Measurements from ENCODE around the gene MYLK3. TPM values are rescaled to one million over a fixed set of nuclear protein-coding genes. Genes with fewer than 3 reads are reported as not detected.
A peak's percentile ranks its signal among the peaks of the same experiment; 100 is the strongest.

MYLK3 gene
- polyA plus RNA-seq, result under 1 TPM in 3 of 4 donors, not detected in 1; 0.04 to 0.81 (median 0.25) TPM
- long read RNA-seq, donor 1, result 0 reads
- long read RNA-seq, donor 2, result 0 reads
- long read RNA-seq, donor 3, result 0 reads
- long read RNA-seq, donor 4, result 0 reads
- long read RNA-seq, donor 5, result 0 reads
- long read RNA-seq, donor 6, result 0 reads
- long read RNA-seq, donor 7, full-length matches to known transcripts, result 7 of 26 reads
- long read RNA-seq, donor 7, partial matches to known transcripts, result 19 of 26 reads
- long read RNA-seq, donor 7, other reads (novel, unspliced or antisense), result 0 of 26 reads
- long read RNA-seq, donor 8, result 0 reads
- long read RNA-seq, donor 9, result 0 reads
- long read RNA-seq, donor 10, result 0 reads

DNA sequence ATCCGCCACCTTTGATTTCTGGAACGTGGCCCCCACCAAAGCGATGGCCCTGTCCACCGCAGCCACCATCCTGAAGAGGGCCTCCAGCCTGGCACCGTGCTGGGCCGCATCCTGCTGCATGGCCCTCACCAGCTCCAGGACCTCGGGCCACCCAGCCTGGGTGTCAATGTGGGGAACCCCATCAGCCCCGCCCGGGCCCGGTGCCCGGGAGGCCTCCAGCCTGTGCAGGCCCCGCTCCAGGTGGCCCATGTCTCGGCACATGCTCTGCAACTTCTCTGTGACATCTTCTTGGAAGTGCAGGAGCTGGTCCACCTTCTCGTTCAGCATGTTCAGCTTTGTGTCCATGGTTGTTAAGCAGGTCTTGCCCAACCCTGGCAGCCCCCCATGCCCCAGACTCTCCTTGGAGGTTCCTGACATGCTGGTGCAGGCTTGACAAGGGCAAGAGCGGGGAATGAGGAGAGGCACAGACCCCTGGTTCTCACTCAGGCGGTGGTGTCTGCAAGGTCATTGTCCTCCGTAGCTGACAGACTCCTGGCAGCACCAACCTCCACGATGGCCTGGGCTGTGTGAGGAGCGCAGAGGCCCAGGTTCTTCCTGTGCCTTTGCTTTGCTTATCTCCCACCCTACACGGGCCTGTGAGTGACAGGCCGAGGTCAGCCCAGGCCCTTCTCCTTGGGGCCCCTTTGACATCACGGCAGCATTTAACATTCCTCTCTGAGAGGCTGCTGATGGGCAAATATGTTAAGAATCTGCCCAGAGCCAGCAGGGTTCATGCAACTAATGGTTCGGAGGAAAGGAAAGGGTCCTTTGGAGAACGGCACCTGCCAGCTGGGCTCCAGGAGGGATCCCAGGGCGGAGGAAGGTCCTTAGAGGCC is at the start of gene MYLK3:
TSS of gene MYLK3 (minus strand) at position 568 of the 875 bp plus-strand sequence. CDS start at position 417, 151 bp downstream.
- H3K4me1 ChIP-seq (ENCODE audit: control insufficient read depth in 3 of 3, insufficient read depth in 2 of 3, low read depth in 1 of 3, low read length in 2 of 3), result no peaks in the 10 kb centered on the region
- 77 to 81% (median 79%) methylated on average over 24 to 25 of the region's 25 CpGs for WGBS, 3 donors
- no peak within 1 kb of the TSS for H3K27ac ChIP-seq (ENCODE audit: low read depth in 1 of 3, low read length in 2 of 3)
- no peak within 1 kb of the TSS for H3K4me3 ChIP-seq (ENCODE audit: low read depth in 1 of 3, low read length in 3 of 3)
- no peak for DNase-seq
- H3K27me3 ChIP-seq (ENCODE audit: control insufficient read depth in 3 of 3, insufficient read depth in 3 of 3, low read length in 3 of 3), result no peaks in the 10 kb centered on the region
- FAIRE-seq, result no peak
- H3K36me3 ChIP-seq (ENCODE audit: control insufficient read depth in 3 of 3, insufficient read depth in 2 of 3, low read depth in 1 of 3, low read length in 3 of 3), result no peaks in the 10 kb centered on the region
- H3K9me3 ChIP-seq (ENCODE audit: control insufficient read depth in 2 of 2, insufficient read depth in 1 of 2, low read depth in 1 of 2, low read length in 1 of 2), result no peaks in the 10 kb centered on the region

DNA sequence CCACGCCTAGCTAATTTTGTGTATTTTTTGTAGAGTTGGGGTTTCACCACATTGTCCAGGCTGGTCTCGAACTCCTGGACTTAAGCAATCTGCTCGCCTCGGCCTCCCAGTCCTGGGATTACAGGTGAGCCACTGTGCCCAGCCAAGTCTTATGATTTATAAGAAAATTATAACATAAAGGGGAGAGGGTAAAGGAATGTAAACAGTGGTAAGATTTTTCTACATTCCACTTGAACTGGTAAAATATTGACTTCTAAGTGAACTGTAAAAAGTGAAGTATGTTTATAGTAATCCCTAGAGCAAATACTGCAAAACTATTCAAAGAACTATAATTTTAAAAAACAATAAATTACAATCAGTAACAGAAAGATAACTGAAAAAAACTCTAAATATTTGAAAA is 49.4 kb upstream of the MYLK3 start:
- 94 to 97% (median 96%) methylated on average over 4 of the region's 4 CpGs for WGBS, 3 donors
- H3K27me3 ChIP-seq (ENCODE audit: control insufficient read depth in 3 of 3, insufficient read depth in 3 of 3, low read length in 3 of 3), result no peaks in the 10 kb centered on the region
- no peak for FAIRE-seq

DNA sequence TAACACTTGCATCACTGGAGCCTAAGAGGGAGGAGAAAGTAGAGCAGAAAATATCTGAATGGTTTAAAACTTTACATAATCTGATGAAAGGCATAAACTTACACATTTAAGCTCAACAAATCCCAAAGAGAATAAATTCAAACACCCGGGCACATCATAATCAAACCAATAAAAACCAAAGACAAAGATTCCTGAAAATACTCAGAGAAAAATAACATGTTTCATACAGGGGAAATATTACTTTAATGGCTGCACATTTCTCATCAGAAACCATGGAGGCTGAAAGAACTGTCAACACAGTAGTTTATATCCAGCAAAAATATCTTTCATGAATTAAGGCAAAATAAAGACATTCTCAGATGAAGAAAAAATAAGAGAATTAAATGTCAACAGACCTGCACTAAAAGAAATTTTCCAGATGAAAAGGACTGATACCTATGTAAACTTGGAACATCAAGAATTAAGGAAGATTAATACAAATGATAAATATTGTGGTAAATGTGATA is 48.7 kb upstream of the MYLK3 start:
- no peaks in the 10 kb centered on the region for H3K4me1 ChIP-seq (ENCODE audit: control insufficient read depth in 3 of 3, insufficient read depth in 2 of 3, low read depth in 1 of 3, low read length in 2 of 3)
- 95 to 100% (median 97%) methylated on average over 1 of the region's 1 CpG for WGBS, 3 donors

More for the DNA sequence above, 49.4 kb upstream of the MYLK3 start:
- Histone ChIP-seq H3K36me3 (ENCODE audit: control insufficient read depth in 3 of 3, insufficient read depth in 2 of 3, low read depth in 1 of 3, low read length in 3 of 3) (peaks cover 0 to 3% (median 0%) of the 10 kb centered on the region in 3 donors), H3K9me3 (ENCODE audit: control insufficient read depth in 2 of 2, insufficient read depth in 1 of 2, low read depth in 1 of 2, low read length in 1 of 2) (no peaks in the 10 kb centered on the region), H3K4me3 (ENCODE audit: low read depth in 1 of 3, low read length in 3 of 3) (no peak overlapping the region), H3K27ac (ENCODE audit: low read depth in 1 of 3, low read length in 2 of 3) (no peak overlapping the region), H3K4me1 (ENCODE audit: control insufficient read depth in 3 of 3, insufficient read depth in 2 of 3, low read depth in 1 of 3, low read length in 2 of 3) (no peaks in the 10 kb centered on the region)
- DNase-seq, result no peak

DNA sequence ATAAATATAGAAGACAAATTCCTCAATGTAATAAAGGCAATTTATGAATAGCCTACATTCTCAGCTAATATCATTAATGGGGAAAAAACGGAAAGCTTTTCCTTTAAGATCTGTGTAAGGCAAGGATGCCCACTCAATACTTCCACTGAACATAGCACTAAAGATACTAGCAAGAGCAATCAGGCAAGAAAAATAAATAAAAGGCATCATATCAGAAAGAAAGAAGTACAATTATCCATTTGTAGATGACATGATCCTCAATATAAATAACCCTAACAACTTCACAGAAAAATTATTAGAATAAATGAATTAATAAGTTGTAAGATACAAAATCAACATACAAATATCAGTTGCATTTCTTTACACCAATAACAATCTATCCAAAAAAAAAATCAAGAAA is 45.7 kb upstream of the MYLK3 start:
- whole genome bisulfite sequencing, 3 donors, result 96 to 100% (median 100%) methylated on average over 1 of the region's 1 CpG
- no peaks in the 10 kb centered on the region for H3K4me1 ChIP-seq (ENCODE audit: control insufficient read depth in 3 of 3, insufficient read depth in 2 of 3, low read depth in 1 of 3, low read length in 2 of 3)
- no peak overlapping the region for H3K4me3 ChIP-seq (ENCODE audit: low read depth in 1 of 3, low read length in 3 of 3)
- no peak for FAIRE-seq
- no peaks in the 10 kb centered on the region for H3K9me3 ChIP-seq (ENCODE audit: control insufficient read depth in 2 of 2, insufficient read depth in 1 of 2, low read depth in 1 of 2, low read length in 1 of 2)
- H3K27me3 ChIP-seq (ENCODE audit: control insufficient read depth in 3 of 3, insufficient read depth in 3 of 3, low read length in 3 of 3), result no peaks in the 10 kb centered on the region
- no peak for DNase-seq
- H3K36me3 ChIP-seq (ENCODE audit: control insufficient read depth in 3 of 3, insufficient read depth in 2 of 3, low read depth in 1 of 3, low read length in 3 of 3), result peaks cover 0 to 3% (median 0%) of the 10 kb centered on the region in 3 donors
- no peak overlapping the region for H3K27ac ChIP-seq (ENCODE audit: low read depth in 1 of 3, low read length in 2 of 3)

More for the DNA sequence above, 48.7 kb upstream of the MYLK3 start:
- Histone ChIP-seq H3K9me3 (ENCODE audit: control insufficient read depth in 2 of 2, insufficient read depth in 1 of 2, low read depth in 1 of 2, low read length in 1 of 2) (no peaks in the 10 kb centered on the region), H3K4me3 (ENCODE audit: low read depth in 1 of 3, low read length in 3 of 3) (no peak overlapping the region), H3K27ac (ENCODE audit: low read depth in 1 of 3, low read length in 2 of 3) (no peak overlapping the region), H3K27me3 (ENCODE audit: control insufficient read depth in 3 of 3, insufficient read depth in 3 of 3, low read length in 3 of 3) (no peaks in the 10 kb centered on the region), H3K36me3 (ENCODE audit: control insufficient read depth in 3 of 3, insufficient read depth in 2 of 3, low read depth in 1 of 3, low read length in 3 of 3) (peaks cover 0 to 3% (median 0%) of the 10 kb centered on the region in 3 donors)
- no peak for DNase-seq
- no peak for FAIRE-seq

DNA sequence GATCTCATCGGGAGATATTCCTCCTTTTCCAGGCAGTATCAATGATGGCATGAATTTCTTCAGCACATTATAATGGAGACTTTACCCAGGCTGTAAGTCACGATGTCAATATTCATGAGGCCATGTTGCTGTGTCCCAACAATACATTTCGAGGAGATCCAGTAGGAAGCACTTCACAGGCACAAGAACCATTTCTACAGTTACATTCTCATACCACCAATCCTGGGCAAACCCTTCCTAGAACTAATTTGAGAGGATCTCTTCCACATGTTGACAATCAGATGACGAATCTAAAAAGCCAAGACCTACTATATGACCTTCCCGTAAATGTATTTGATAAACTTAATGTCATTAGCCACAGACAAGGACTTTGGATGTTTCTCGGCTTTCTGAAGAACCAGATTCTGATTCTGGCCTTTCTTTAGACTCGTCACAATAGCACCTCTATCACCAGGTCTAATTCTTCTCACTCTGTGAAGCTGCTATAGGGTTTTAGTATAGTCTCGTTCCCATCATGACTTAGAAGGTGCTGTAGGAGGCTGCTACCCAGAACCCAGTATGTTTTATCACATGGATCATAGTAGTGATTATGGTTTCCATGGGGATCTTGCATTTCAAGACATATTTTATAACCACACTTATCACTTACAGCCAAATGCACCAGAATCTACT is 42.6 kb upstream of the MYLK3 start:
- no peak for FAIRE-seq
- H3K4me3 ChIP-seq (ENCODE audit: low read depth in 1 of 3, low read length in 3 of 3), result peak overlapping the region in 1 of 3 donors; percentile 66

DNA sequence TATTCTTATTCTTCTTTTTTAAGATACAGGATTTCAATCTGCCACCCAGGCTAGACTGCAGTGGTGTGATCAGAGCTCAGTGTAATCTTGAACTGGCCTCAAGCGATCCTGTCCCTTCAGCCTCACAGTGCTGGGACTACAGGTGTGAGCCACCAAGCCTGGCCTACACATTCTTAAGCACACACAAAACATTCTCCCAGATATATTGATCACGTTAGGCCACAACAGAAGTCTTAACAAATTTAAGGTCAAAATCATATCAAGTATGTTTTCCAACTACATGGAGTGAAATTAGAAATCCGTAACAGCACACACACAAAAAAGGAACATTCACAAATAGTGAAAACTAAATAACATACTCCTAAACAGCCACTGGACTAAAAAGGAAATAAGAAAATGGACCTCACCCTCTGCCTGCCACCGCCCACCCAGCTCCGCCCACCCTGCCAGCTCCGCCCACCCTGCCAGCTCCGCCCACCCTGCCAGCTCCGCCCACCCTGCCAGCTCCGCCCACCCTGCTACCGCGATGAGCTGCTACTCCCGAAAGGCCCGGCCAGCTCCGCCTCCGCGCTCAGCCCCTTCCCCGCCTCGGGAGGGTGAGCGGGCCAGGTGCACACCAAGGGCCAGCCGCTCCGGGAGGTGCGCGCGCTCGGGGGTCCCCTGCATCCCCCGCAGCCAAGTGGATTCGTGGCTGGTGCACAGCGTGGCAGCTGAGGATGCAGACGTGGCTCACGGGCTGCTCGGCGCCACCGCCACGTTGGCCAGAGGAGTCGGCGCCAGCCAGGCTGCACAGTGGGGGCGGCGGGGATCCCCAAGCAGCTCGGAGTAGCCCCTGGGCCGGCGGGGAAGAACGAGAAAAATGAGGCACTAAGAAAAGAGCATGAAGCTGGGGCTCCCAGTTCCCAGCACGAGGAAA is 41.6 kb upstream of the MYLK3 start:
- no peaks in the 10 kb centered on the region for H3K9me3 ChIP-seq (ENCODE audit: control insufficient read depth in 2 of 2, insufficient read depth in 1 of 2, low read depth in 1 of 2, low read length in 1 of 2)
- no peaks in the 10 kb centered on the region for H3K27me3 ChIP-seq (ENCODE audit: control insufficient read depth in 3 of 3, insufficient read depth in 3 of 3, low read length in 3 of 3)
- H3K27ac ChIP-seq (ENCODE audit: low read depth in 1 of 3, low read length in 2 of 3), result peak overlapping the region in 2 of 3 donors; percentile 67 to 73
- peak; percentile 74 to 83 for DNase-seq
- no peaks in the 10 kb centered on the region for H3K36me3 ChIP-seq (ENCODE audit: control insufficient read depth in 3 of 3, insufficient read depth in 2 of 3, low read depth in 1 of 3, low read length in 3 of 3)
- H3K4me1 ChIP-seq (ENCODE audit: control insufficient read depth in 3 of 3, insufficient read depth in 2 of 3, low read depth in 1 of 3, low read length in 2 of 3), result no peaks in the 10 kb centered on the region
- no peak for FAIRE-seq
- peak overlapping the region; percentile 32 to 66 (median 54) for H3K4me3 ChIP-seq (ENCODE audit: low read depth in 1 of 3, low read length in 3 of 3)
- WGBS, 3 donors, result 7 to 11% (median 8%) methylated on average over 32 to 43 of the region's 43 CpGs

More for the DNA sequence above, 42.6 kb upstream of the MYLK3 start:
- Histone ChIP-seq H3K27me3 (ENCODE audit: control insufficient read depth in 3 of 3, insufficient read depth in 3 of 3, low read length in 3 of 3) (no peaks in the 10 kb centered on the region), H3K27ac (ENCODE audit: low read depth in 1 of 3, low read length in 2 of 3) (no peak overlapping the region), H3K36me3 (ENCODE audit: control insufficient read depth in 3 of 3, insufficient read depth in 2 of 3, low read depth in 1 of 3, low read length in 3 of 3) (no peaks in the 10 kb centered on the region), H3K4me1 (ENCODE audit: control insufficient read depth in 3 of 3, insufficient read depth in 2 of 3, low read depth in 1 of 3, low read length in 2 of 3) (no peaks in the 10 kb centered on the region), H3K9me3 (ENCODE audit: control insufficient read depth in 2 of 2, insufficient read depth in 1 of 2, low read depth in 1 of 2, low read length in 1 of 2) (no peaks in the 10 kb centered on the region)
- WGBS, 3 donors, result 72 to 84% (median 76%) methylated on average over 8 of the region's 8 CpGs
- DNase-seq, result no peak

DNA sequence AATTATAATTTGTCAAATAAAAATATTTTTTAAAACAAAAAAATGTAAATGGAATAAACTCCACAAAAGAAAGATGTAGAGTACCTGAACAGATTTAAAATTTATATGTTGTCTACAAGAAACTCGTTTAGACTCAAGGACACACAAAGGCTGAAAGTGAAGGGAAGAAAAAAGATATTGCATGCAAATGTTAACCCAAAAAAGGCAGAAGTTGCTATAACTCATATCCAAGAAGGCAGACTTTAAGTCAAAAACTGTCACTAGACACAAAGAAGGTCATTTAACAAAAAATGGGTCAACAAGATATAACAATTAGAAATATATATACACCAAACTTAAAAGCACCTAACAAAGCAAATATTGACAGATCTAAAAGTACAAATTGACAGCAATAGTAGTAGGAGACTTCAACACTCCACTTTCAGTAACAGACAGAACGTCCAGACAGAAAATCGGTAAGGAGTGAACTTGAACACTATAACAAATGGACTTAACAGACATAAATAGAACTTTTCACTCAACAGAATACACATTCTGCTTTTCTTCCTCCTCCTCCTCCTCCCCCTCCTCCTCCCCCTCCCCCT is 40.8 kb upstream of the MYLK3 start:
- no peaks in the 10 kb centered on the region for H3K9me3 ChIP-seq (ENCODE audit: control insufficient read depth in 2 of 2, insufficient read depth in 1 of 2, low read depth in 1 of 2, low read length in 1 of 2)
- H3K27ac ChIP-seq (ENCODE audit: low read depth in 1 of 3, low read length in 2 of 3), result no peak overlapping the region
- H3K36me3 ChIP-seq (ENCODE audit: control insufficient read depth in 3 of 3, insufficient read depth in 2 of 3, low read depth in 1 of 3, low read length in 3 of 3), result no peaks in the 10 kb centered on the region
- no peaks in the 10 kb centered on the region for H3K4me1 ChIP-seq (ENCODE audit: control insufficient read depth in 3 of 3, insufficient read depth in 2 of 3, low read depth in 1 of 3, low read length in 2 of 3)
- no peak for FAIRE-seq
- H3K27me3 ChIP-seq (ENCODE audit: control insufficient read depth in 3 of 3, insufficient read depth in 3 of 3, low read length in 3 of 3), result no peaks in the 10 kb centered on the region
- no peak overlapping the region for H3K4me3 ChIP-seq (ENCODE audit: low read depth in 1 of 3, low read length in 3 of 3)
- WGBS, 3 donors, result 74 to 87% (median 77%) methylated on average over 3 of the region's 3 CpGs
- no peak for DNase-seq
